HG02943 (cell line): ENCODE results near the gene GMPS.
"Not testable (repeated sequence)": the region's sequence is repeated elsewhere in the genome, so short reads cannot be mapped to it uniquely, and the experiment has no call there.

Experiments used
- ATAC-seq: cut with Tn5 transposase; IDR thresholded peaks from one replicate; pipeline ENCODE4 v1.9.1; 2021; ENCODE audit warnings: mild to moderate bottlenecking, low read depth, moderate library complexity; ENCODE audit not compliant: unreplicated experiment

The GMPS gene

GRCh38 chr3:155934230-155934629 lies 63.8 kb downstream of the GMPS start:
- no peak for ATAC-seq

- ATAC-seq: no peak
Measured at GRCh38 chr3:155938409-155938808, 68.0 kb downstream of the GMPS start.

GRCh38 chr3:155941354-155941753 lies 70.9 kb downstream of the GMPS start:
- no peak for ATAC-seq

- no peak for ATAC-seq
Measured at GRCh38 chr3:155944081-155944480, 73.6 kb downstream of the GMPS start.

- no peak for ATAC-seq
Measured at GRCh38 chr3:155946178-155946577, 75.7 kb downstream of the GMPS start.

- ATAC-seq: no peak
Measured at GRCh38 chr3:155948476-155948875, 78.0 kb downstream of the GMPS start.

GRCh38 chr3:155949453-155950217 lies 79.2 kb downstream of the GMPS start:
- no peak for ATAC-seq

GRCh38 chr3:155956508-155957411 lies 86.3 kb downstream of the GMPS start:
- ATAC-seq: no peak

GRCh38 chr3:155957412-155957880 lies 87.0 kb downstream of the GMPS start:
- no peak for ATAC-seq

- no peak for ATAC-seq
Measured at GRCh38 chr3:155958676-155959075, 88.2 kb downstream of the GMPS start.

- ATAC-seq: no peak
Measured at GRCh38 chr3:155960060-155960459, 89.6 kb downstream of the GMPS start.

GRCh38 chr3:155961044-155961443 lies 90.6 kb downstream of the GMPS start:
- not testable (repeated sequence) for ATAC-seq

- ATAC-seq: no peak
Measured at GRCh38 chr3:155963570-155963969, 93.1 kb downstream of the GMPS start.

GRCh38 chr3:155970398-155970797 lies 99.9 kb downstream of the GMPS start:
- ATAC-seq: no peak

- ATAC-seq: no peak
Measured at GRCh38 chr3:155972885-155973584, 102.6 kb downstream of the GMPS start.

- ATAC-seq: no peak
Measured at GRCh38 chr3:155978324-155978723, 107.9 kb downstream of the GMPS start.

- ATAC-seq: no peak
Measured at GRCh38 chr3:155979746-155980145, 109.3 kb downstream of the GMPS start.

- ATAC-seq: no peak
Measured at GRCh38 chr3:155981669-155982068, 111.2 kb downstream of the GMPS start.

GRCh38 chr3:155983834-155984474 lies 113.5 kb downstream of the GMPS start:
- ATAC-seq: no peak

- ATAC-seq: no peak
Measured at GRCh38 chr3:155984791-155985417, 114.5 kb downstream of the GMPS start.
